ENCODE data around the gene B4GALT4. TPM values are rescaled to one million over a fixed set of nuclear protein-coding genes. Genes with fewer than 3 reads are reported as not detected.

The B4GALT4 gene
- total RNA-seq, 5 donors from 2014 or later (not counting 1 experiment from before 2014, with no cell fraction given) = 14.0 to 33.7 (median 18.2) TPM

- CTCF ChIA-PET = interaction anchor here (0.5 to 0.6 kb wide), 2 partner anchors 59 to 1278 kb away, joined by 3 read pairs; no protein-coding TSS in a partner anchor
- Mint-ChIP-seq H3K27ac (no peak overlapping the region), H3K4me3 (no peak overlapping the region), H3K9me3 (no peaks in the 10 kb centered on the region), H3K27me3 (no peaks in the 10 kb centered on the region), H3K36me3 (no peaks in the 10 kb centered on the region), H3K4me1 (no peaks in the 10 kb centered on the region)
- no peaks in the 10 kb centered on the region for H3K9me3 ChIP-seq
- H3K4me1 ChIP-seq (ENCODE audit: control insufficient read depth in 1 of 2, extremely low read depth in 1 of 2, insufficient read depth in 2 of 2, low read length in 2 of 2) = no peaks in the 10 kb centered on the region
- no peak overlapping the region for H3K27ac ChIP-seq (ENCODE audit: low read length)
- H3K4me3 ChIP-seq (ENCODE audit: control insufficient read depth in 1 of 2, extremely low read depth in 1 of 2, low read length in 1 of 2) = no peak overlapping the region
- no peaks in the 10 kb centered on the region for H3K27me3 ChIP-seq (replicated peaks in 1 of 2; ENCODE audit: control insufficient read depth in 2 of 2, extremely low read depth in 1 of 2, insufficient read depth in 2 of 2, low read length in 1 of 2)
- 91% methylated on average over 3 of the region's 7 CpGs for WGBS (ENCODE audit: insufficient coverage)
- POLR2A ChIA-PET = interaction anchor here in 1 of 2 donors (0.7 kb wide), 1 partner anchor 34 kb away, joined by 6 read pairs; no protein-coding TSS in a partner anchor
- no peaks in the 10 kb centered on the region for H3K36me3 ChIP-seq (ENCODE audit: control insufficient read depth in 2 of 2, extremely low read depth in 1 of 2, insufficient read depth in 1 of 2, low read length in 1 of 2)
- DNase-seq (no peak), ATAC-seq (replicated peaks in 1 of 4) (no peak)
Observed at GRCh38 chr3:119184796-119185570, 55.7 kb downstream of the B4GALT4 start.

GRCh38 chr3:119184111-119184510 is 56.6 kb downstream of the B4GALT4 start:
- Mint-ChIP-seq H3K27ac (no peak overlapping the region), H3K4me1 (no peaks in the 10 kb centered on the region), H3K27me3 (no peaks in the 10 kb centered on the region), H3K4me3 (no peak overlapping the region), H3K36me3 (no peaks in the 10 kb centered on the region), H3K9me3 (no peaks in the 10 kb centered on the region)
- Histone ChIP-seq H3K9me3 (no peaks in the 10 kb centered on the region), H3K27me3 (replicated peaks in 1 of 2; ENCODE audit: control insufficient read depth in 2 of 2, extremely low read depth in 1 of 2, insufficient read depth in 2 of 2, low read length in 1 of 2) (no peaks in the 10 kb centered on the region), H3K27ac (ENCODE audit: low read length) (no peak overlapping the region), H3K4me3 (ENCODE audit: control insufficient read depth in 1 of 2, extremely low read depth in 1 of 2, low read length in 1 of 2) (no peak overlapping the region), H3K4me1 (ENCODE audit: control insufficient read depth in 1 of 2, extremely low read depth in 1 of 2, insufficient read depth in 2 of 2, low read length in 2 of 2) (no peaks in the 10 kb centered on the region), H3K36me3 (ENCODE audit: control insufficient read depth in 2 of 2, extremely low read depth in 1 of 2, insufficient read depth in 1 of 2, low read length in 1 of 2) (no peaks in the 10 kb centered on the region)
- ATAC-seq (replicated peaks in 1 of 4) = no peak
- DNase-seq = no peak
- POLR2A ChIA-PET = interaction anchor here in 1 of 2 donors (0.7 kb wide), 1 partner anchor 35 kb away, joined by 6 read pairs; no protein-coding TSS in a partner anchor
- 60% methylated on average over 6 of the region's 9 CpGs for WGBS (ENCODE audit: insufficient coverage)
- CTCF ChIA-PET = no interaction called here

DNA sequence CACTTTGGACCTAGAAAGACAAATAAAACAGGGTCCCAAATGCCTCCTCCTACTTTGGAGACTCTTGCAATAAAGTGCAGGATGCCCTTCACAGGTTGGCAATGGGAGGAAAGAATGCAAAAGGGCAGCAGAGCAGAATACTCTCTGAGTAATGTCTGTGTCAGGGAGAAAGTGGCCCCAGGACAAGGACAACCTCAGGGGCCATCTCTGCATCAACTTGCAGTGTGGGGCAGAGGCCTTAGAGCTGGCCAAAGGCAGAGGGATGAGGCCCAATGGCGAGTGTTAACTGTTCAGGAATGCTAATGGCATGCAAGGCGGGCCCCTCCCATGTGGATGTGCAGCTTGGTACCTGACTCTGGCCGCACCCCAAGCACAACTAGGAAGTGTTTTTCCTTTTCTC is 58.9 kb downstream of the B4GALT4 start:
- no peaks in the 10 kb centered on the region for H3K27me3 ChIP-seq (replicated peaks in 1 of 2; ENCODE audit: control insufficient read depth in 2 of 2, extremely low read depth in 1 of 2, insufficient read depth in 2 of 2, low read length in 1 of 2)
- POLR2A ChIA-PET = no interaction called here
- no peaks in the 10 kb centered on the region for H3K36me3 Mint-ChIP-seq
- H3K27ac Mint-ChIP-seq = no peak overlapping the region
- no peak for ATAC-seq (replicated peaks in 1 of 4)
- no peaks in the 10 kb centered on the region for H3K4me1 ChIP-seq (ENCODE audit: control insufficient read depth in 1 of 2, extremely low read depth in 1 of 2, insufficient read depth in 2 of 2, low read length in 2 of 2)
- no peaks in the 10 kb centered on the region for H3K9me3 Mint-ChIP-seq
- CTCF ChIA-PET = interaction anchor here in 1 of 2 donors (0.6 kb wide), 1 partner anchor 147 kb away, joined by 11 read pairs; no protein-coding TSS in a partner anchor
- no peaks in the 10 kb centered on the region for H3K36me3 ChIP-seq (ENCODE audit: control insufficient read depth in 2 of 2, extremely low read depth in 1 of 2, insufficient read depth in 1 of 2, low read length in 1 of 2)
- no peak for DNase-seq
- peaks cover 0 to 2% of the 10 kb centered on the region in 2 donors for H3K27me3 Mint-ChIP-seq
- no CpG with 5 or more reads among the region's 3 CpGs for WGBS (ENCODE audit: insufficient coverage)
- no peak overlapping the region for H3K27ac ChIP-seq (ENCODE audit: low read length)
- H3K4me1 Mint-ChIP-seq = no peaks in the 10 kb centered on the region
- no peaks in the 10 kb centered on the region for H3K9me3 ChIP-seq
- no peak overlapping the region for H3K4me3 Mint-ChIP-seq
- H3K4me3 ChIP-seq (ENCODE audit: control insufficient read depth in 1 of 2, extremely low read depth in 1 of 2, low read length in 1 of 2) = no peak overlapping the region

DNA sequence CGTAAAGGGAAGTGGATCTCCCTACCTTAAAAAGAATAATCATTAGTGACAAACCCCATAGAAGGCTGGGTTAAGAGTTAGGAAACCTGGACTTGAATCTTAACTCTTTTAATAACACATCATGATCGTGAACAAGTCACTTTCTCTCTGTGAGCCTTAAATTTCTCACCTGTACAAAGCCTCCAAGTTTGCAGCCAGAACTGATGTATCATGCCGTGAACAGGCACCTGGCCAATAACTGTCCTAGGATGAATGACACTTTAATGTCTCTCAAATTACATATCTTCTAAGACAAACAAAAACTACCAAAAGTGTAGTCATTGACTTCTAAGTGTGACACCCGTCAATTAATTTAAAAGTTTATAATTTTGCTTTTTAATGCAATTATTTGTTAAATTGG is 63.4 kb downstream of the B4GALT4 start:
- Histone ChIP-seq H3K9me3 (no peaks in the 10 kb centered on the region), H3K36me3 (ENCODE audit: control insufficient read depth in 2 of 2, extremely low read depth in 1 of 2, insufficient read depth in 1 of 2, low read length in 1 of 2) (no peaks in the 10 kb centered on the region), H3K27me3 (replicated peaks in 1 of 2; ENCODE audit: control insufficient read depth in 2 of 2, extremely low read depth in 1 of 2, insufficient read depth in 2 of 2, low read length in 1 of 2) (no peaks in the 10 kb centered on the region), H3K4me1 (ENCODE audit: control insufficient read depth in 1 of 2, extremely low read depth in 1 of 2, insufficient read depth in 2 of 2, low read length in 2 of 2) (no peaks in the 10 kb centered on the region), H3K4me3 (ENCODE audit: control insufficient read depth in 1 of 2, extremely low read depth in 1 of 2, low read length in 1 of 2) (no peak overlapping the region), H3K27ac (ENCODE audit: low read length) (no peak overlapping the region)
- ChIA-PET CTCF (no interaction called here), POLR2A (no interaction called here)
- Mint-ChIP-seq H3K4me1 (no peaks in the 10 kb centered on the region), H3K27ac (no peak overlapping the region), H3K27me3 (peaks cover 2 to 7% of the 10 kb centered on the region in 2 donors), H3K9me3 (no peaks in the 10 kb centered on the region), H3K36me3 (no peaks in the 10 kb centered on the region), H3K4me3 (no peak overlapping the region)
- ATAC-seq (replicated peaks in 1 of 4) (no peak), DNase-seq (no peak)
- 75% methylated on average over 1 of the region's 4 CpGs for WGBS (ENCODE audit: insufficient coverage)

- CTCF ChIA-PET = no interaction called here
- no peak overlapping the region for H3K4me3 Mint-ChIP-seq
- Histone ChIP-seq H3K9me3 (no peaks in the 10 kb centered on the region), H3K27me3 (replicated peaks in 1 of 2; ENCODE audit: control insufficient read depth in 2 of 2, extremely low read depth in 1 of 2, insufficient read depth in 2 of 2, low read length in 1 of 2) (no peaks in the 10 kb centered on the region), H3K36me3 (ENCODE audit: control insufficient read depth in 2 of 2, extremely low read depth in 1 of 2, insufficient read depth in 1 of 2, low read length in 1 of 2) (no peaks in the 10 kb centered on the region), H3K4me3 (ENCODE audit: control insufficient read depth in 1 of 2, extremely low read depth in 1 of 2, low read length in 1 of 2) (no peak overlapping the region), H3K4me1 (ENCODE audit: control insufficient read depth in 1 of 2, extremely low read depth in 1 of 2, insufficient read depth in 2 of 2, low read length in 2 of 2) (no peaks in the 10 kb centered on the region), H3K27ac (ENCODE audit: low read length) (no peak overlapping the region)
- no peak for DNase-seq
- 100% methylated on average over 1 of the region's 4 CpGs for WGBS (ENCODE audit: insufficient coverage)
- ATAC-seq (replicated peaks in 1 of 4) = no peak
- no peak overlapping the region for H3K27ac Mint-ChIP-seq
- H3K4me1 Mint-ChIP-seq = no peaks in the 10 kb centered on the region
- H3K9me3 Mint-ChIP-seq = no peaks in the 10 kb centered on the region
- H3K27me3 Mint-ChIP-seq = peaks cover 2 to 7% of the 10 kb centered on the region in 2 donors
- no peaks in the 10 kb centered on the region for H3K36me3 Mint-ChIP-seq
- POLR2A ChIA-PET = no interaction called here
Observed at GRCh38 chr3:119176778-119177177, 63.9 kb downstream of the B4GALT4 start.

- no peaks in the 10 kb centered on the region for H3K36me3 Mint-ChIP-seq
- Histone ChIP-seq H3K4me1 (ENCODE audit: control insufficient read depth in 1 of 2, extremely low read depth in 1 of 2, insufficient read depth in 2 of 2, low read length in 2 of 2) (no peaks in the 10 kb centered on the region), H3K36me3 (ENCODE audit: control insufficient read depth in 2 of 2, extremely low read depth in 1 of 2, insufficient read depth in 1 of 2, low read length in 1 of 2) (no peaks in the 10 kb centered on the region), H3K9me3 (no peaks in the 10 kb centered on the region), H3K4me3 (ENCODE audit: control insufficient read depth in 1 of 2, extremely low read depth in 1 of 2, low read length in 1 of 2) (no peak overlapping the region), H3K27ac (ENCODE audit: low read length) (no peak overlapping the region), H3K27me3 (replicated peaks in 1 of 2; ENCODE audit: control insufficient read depth in 2 of 2, extremely low read depth in 1 of 2, insufficient read depth in 2 of 2, low read length in 1 of 2) (no peaks in the 10 kb centered on the region)
- no peak for DNase-seq
- POLR2A ChIA-PET = no interaction called here
- CTCF ChIA-PET = interaction anchor here in 1 of 2 donors (1.1 kb wide), 1 partner anchor 292 kb away, joined by 5 read pairs; no protein-coding TSS in a partner anchor
- no peaks in the 10 kb centered on the region for H3K9me3 Mint-ChIP-seq
- no peak overlapping the region for H3K27ac Mint-ChIP-seq
- no peak for ATAC-seq (replicated peaks in 1 of 4)
- H3K27me3 Mint-ChIP-seq = peaks cover 2 to 7% of the 10 kb centered on the region in 2 donors
- no peak overlapping the region for H3K4me3 Mint-ChIP-seq
- H3K4me1 Mint-ChIP-seq = no peaks in the 10 kb centered on the region
- WGBS (ENCODE audit: insufficient coverage) = 100% methylated on average over 1 of the region's 10 CpGs
Observed at GRCh38 chr3:119175872-119176756, 64.6 kb downstream of the B4GALT4 start.

Measured in T-cell (primary cell).